H9 (cell line): Measurements from ENCODE around the gene EFCAB6. TPM values are rescaled to one million over a fixed set of nuclear protein-coding genes. Genes with fewer than 3 reads are reported as not detected.

ENCODE experiments used
- DNase-seq: peaks from one replicate; pipeline ENCODE4 v3.0.0-alpha.2; 2017
- H2AFZ ChIP-seq: one replicate; pipeline ENCODE4 v1.6.1; 2013; ENCODE audit warnings: mild to moderate bottlenecking, low read length, control low read depth, moderate library complexity
- H2AK5ac ChIP-seq: 2 replicates; pipeline ENCODE4 v1.6.1; 2013; ENCODE audit warnings: low read length, control low read depth, mixed read lengths; ENCODE audit not compliant: insufficient read length
- H2BK120ac ChIP-seq: one replicate; pipeline ENCODE4 v1.6.1; 2013; ENCODE audit warnings: low read depth, mild to moderate bottlenecking, low read length, control low read depth, inconsistent platforms; ENCODE audit not compliant: poor library complexity, severe bottlenecking
- H2BK12ac ChIP-seq: 2 replicates; pipeline ENCODE4 v1.6.1; 2013; ENCODE audit warnings: low read length, control low read depth, mixed read lengths, low read depth; ENCODE audit not compliant: insufficient read length
- H2BK15ac ChIP-seq: 2 replicates; pipeline ENCODE4 v1.6.1; 2013; ENCODE audit warnings: low read depth, low read length, control low read depth
- H2BK20ac ChIP-seq: one replicate; pipeline ENCODE4 v1.6.1; 2013; ENCODE audit warnings: low read depth, mild to moderate bottlenecking, low read length, control low read depth, inconsistent platforms; ENCODE audit not compliant: poor library complexity, severe bottlenecking
- H2BK5ac ChIP-seq: 2 replicates; pipeline ENCODE4 v1.6.1; 2013; ENCODE audit warnings: low read length, control low read depth, mixed read lengths; ENCODE audit not compliant: insufficient read length
- H3K14ac ChIP-seq: 2 replicates; pipeline ENCODE4 v1.6.1; 2013; ENCODE audit warnings: low read length, control low read depth; ENCODE audit not compliant: insufficient read depth
- H3K18ac ChIP-seq: 2 replicates; pipeline ENCODE4 v1.6.1; 2013; ENCODE audit warnings: low read depth, mild to moderate bottlenecking, mixed read lengths, low read length, control low read depth; ENCODE audit not compliant: insufficient read length
- H3K23ac ChIP-seq: 2 replicates; pipeline ENCODE4 v1.6.1; 2013; ENCODE audit warnings: low read length, control low read depth, mixed read lengths, low read depth; ENCODE audit not compliant: insufficient read length
- H3K23me2 ChIP-seq: 2 replicates; pipeline ENCODE4 v1.6.1; 2013; ENCODE audit warnings: low read depth, mild to moderate bottlenecking, mixed read lengths, low read length, control low read depth; ENCODE audit not compliant: insufficient read length, poor library complexity, severe bottlenecking
- H3K27ac ChIP-seq: 2 replicates; pipeline ENCODE4 v1.5.1; 2013; ENCODE audit warnings: low read length, control low read depth, mixed read lengths, low read depth; ENCODE audit not compliant: insufficient read length
- H3K27me3 ChIP-seq: 2 replicates; pipeline ENCODE4 v1.6.1; 2013; ENCODE audit warnings: low read length, control low read depth, inconsistent platforms; ENCODE audit not compliant: insufficient read depth
- H3K4ac ChIP-seq: 2 replicates; pipeline ENCODE4 v1.6.1; 2013; ENCODE audit warnings: low read depth, mild to moderate bottlenecking, control low read depth, inconsistent platforms, low read length, moderate library complexity
- H3K4me1 ChIP-seq: 2 replicates; pipeline ENCODE4 v1.6.1; 2013; ENCODE audit warnings: low read length, control low read depth, inconsistent platforms; ENCODE audit not compliant: insufficient read depth
- H3K4me2 ChIP-seq: 2 replicates; pipeline ENCODE4 v1.6.1; 2013; ENCODE audit warnings: low read length, control low read depth, mixed read lengths; ENCODE audit not compliant: insufficient read length, insufficient read depth
- H3K56ac ChIP-seq: 2 replicates; pipeline ENCODE4 v1.6.1; 2013; ENCODE audit warnings: low read depth, mild to moderate bottlenecking, mixed read lengths, low read length, control low read depth; ENCODE audit not compliant: insufficient read length
- H3K79me1 ChIP-seq: 2 replicates; pipeline ENCODE4 v1.6.1; 2013; ENCODE audit warnings: low read depth, mild to moderate bottlenecking, moderate library complexity, low read length, control low read depth, inconsistent platforms; ENCODE audit not compliant: insufficient read depth, poor library complexity, severe bottlenecking
- H3K79me2 ChIP-seq: 2 replicates; pipeline ENCODE4 v1.6.1; 2013; ENCODE audit warnings: low read length, control low read depth, inconsistent platforms; ENCODE audit not compliant: insufficient read depth
- H3K9ac ChIP-seq: 2 replicates; pipeline ENCODE4 v1.6.1; 2013; ENCODE audit warnings: low read length, control low read depth, mixed read lengths; ENCODE audit not compliant: insufficient read length; ENCODE audit errors: extremely low read depth
- H3K9me3 ChIP-seq: one replicate; pipeline ENCODE4 v1.6.1; 2013; ENCODE audit warnings: low read depth, low read length, inconsistent platforms; ENCODE audit not compliant: control insufficient read depth
- H3T11ph ChIP-seq: one replicate; pipeline ENCODE4 v1.6.1; 2013; ENCODE audit warnings: mild to moderate bottlenecking, low read length, control low read depth, inconsistent platforms
- H4K20me1 ChIP-seq: one replicate; pipeline ENCODE4 v1.6.1; 2013; ENCODE audit not compliant: control insufficient read depth, insufficient read length, insufficient read depth
- H4K5ac ChIP-seq: 2 replicates; pipeline ENCODE4 v1.6.1; 2013; ENCODE audit warnings: low read depth, mild to moderate bottlenecking, mixed read lengths, low read length, control low read depth; ENCODE audit not compliant: insufficient read length
- H4K8ac ChIP-seq: replicated peaks from 2 replicates; pipeline ENCODE4 v1.6.1; 2013; ENCODE audit warnings: low read length, control low read depth, mixed read lengths, low read depth; ENCODE audit not compliant: insufficient read length
- H4K91ac ChIP-seq: 2 replicates; pipeline ENCODE4 v1.6.1; 2013; ENCODE audit warnings: low read depth, mild to moderate bottlenecking, moderate library complexity, mixed read lengths, low read length, control low read depth; ENCODE audit not compliant: insufficient read length
- H3K27ac Mint-ChIP-seq, 3 experiments: 2 replicates in 2 of 3; 3 replicates in 1 of 3; pipeline ENCODE4 v1.8.0; 2020 to 2021; ENCODE audit warnings: mixed read lengths in 3 of 3, mild to moderate bottlenecking in 1 of 3, moderate library complexity in 1 of 3
- H3K27me3 Mint-ChIP-seq: 2 replicates; pipeline ENCODE4 v1.8.0; 2021; ENCODE audit warnings: low read depth, mild to moderate bottlenecking, moderate library complexity, mixed read lengths
- H3K36me3 Mint-ChIP-seq, 3 experiments: 2 replicates in 2 of 3; 3 replicates in 1 of 3; pipeline ENCODE4 v1.8.0; 2020 to 2021; ENCODE audit warnings: low read depth in 3 of 3, mixed read lengths in 3 of 3; ENCODE audit not compliant: insufficient read depth in 1 of 3
- H3K4me1 Mint-ChIP-seq, 2 experiments: 2 replicates each; pipeline ENCODE4 v1.8.0; 2020; ENCODE audit warnings: mixed read lengths in 2 of 2
- H3K4me3 Mint-ChIP-seq, 2 experiments: 2 replicates in 1 of 2; 3 replicates in 1 of 2; pipeline ENCODE4 v1.8.0; 2020 to 2021; ENCODE audit warnings: mild to moderate bottlenecking in 2 of 2, mixed read lengths in 2 of 2, moderate library complexity in 1 of 2
- H3K9me3 Mint-ChIP-seq, 2 experiments: 2 replicates in 1 of 2; 3 replicates in 1 of 2; pipeline ENCODE4 v1.8.0; 2020; ENCODE audit warnings: mild to moderate bottlenecking in 2 of 2, mixed read lengths in 2 of 2, moderate library complexity in 1 of 2
- WGBS: extraction: QIAGEN DNeasy Blood & Tissue Kit; methylation state at CpG from one replicate; pipeline ENCODE4 v1.1.7; 2013; ENCODE audit warnings: missing lambda C conversion rate, low lambda C conversion rate, mixed read lengths; ENCODE audit not compliant: insufficient read length; ENCODE audit errors: extremely low coverage; 5-methylcytosine and 5-hydroxymethylcytosine counted together
- total RNA-seq: library from RNA; stranded (reverse); gene quantifications from 2 replicates; pipeline ENCODE4 v1.2.1, GENCODE V29; 2021
- TF ChIP-seq, protein P1 (sequence below): fragments of 200-600 bp; sonication (generic); conservative IDR thresholded peaks from 3 replicates; pipeline ENCODE4 v1.8.0; 2021; ENCODE audit warnings: antibody characterized with exemption, mild to moderate bottlenecking

Gene EFCAB6
- total RNA-seq, 1 experiment from 2014 or later, result 0.31 TPM

DNA sequence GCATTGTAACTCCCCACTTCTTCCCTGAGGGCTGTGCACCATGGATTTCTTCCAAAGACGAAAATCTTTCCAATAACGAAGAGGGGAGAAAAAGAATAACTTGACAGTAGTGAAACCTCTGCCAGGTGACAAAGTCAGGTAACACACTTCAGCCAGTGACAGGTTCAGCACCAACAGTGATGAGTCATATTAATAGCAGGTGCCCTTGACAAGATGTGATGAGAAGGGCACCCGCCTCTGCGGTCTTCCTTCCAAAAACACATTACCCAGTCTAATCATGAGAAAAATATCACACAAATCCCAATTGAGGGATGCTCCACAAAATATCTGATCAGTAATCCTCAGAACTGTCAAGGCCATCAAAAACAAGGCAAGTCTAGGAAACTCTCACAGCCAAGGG is 157.8 kb downstream of the EFCAB6 start:
- no peaks in the 10 kb centered on the region for H3K27me3 ChIP-seq
- TF ChIP-seq, protein P1, sequence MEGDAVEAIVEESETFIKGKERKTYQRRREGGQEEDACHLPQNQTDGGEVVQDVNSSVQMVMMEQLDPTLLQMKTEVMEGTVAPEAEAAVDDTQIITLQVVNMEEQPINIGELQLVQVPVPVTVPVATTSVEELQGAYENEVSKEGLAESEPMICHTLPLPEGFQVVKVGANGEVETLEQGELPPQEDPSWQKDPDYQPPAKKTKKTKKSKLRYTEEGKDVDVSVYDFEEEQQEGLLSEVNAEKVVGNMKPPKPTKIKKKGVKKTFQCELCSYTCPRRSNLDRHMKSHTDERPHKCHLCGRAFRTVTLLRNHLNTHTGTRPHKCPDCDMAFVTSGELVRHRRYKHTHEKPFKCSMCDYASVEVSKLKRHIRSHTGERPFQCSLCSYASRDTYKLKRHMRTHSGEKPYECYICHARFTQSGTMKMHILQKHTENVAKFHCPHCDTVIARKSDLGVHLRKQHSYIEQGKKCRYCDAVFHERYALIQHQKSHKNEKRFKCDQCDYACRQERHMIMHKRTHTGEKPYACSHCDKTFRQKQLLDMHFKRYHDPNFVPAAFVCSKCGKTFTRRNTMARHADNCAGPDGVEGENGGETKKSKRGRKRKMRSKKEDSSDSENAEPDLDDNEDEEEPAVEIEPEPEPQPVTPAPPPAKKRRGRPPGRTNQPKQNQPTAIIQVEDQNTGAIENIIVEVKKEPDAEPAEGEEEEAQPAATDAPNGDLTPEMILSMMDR, result no peak
- no peak overlapping the region for H3K56ac ChIP-seq
- no peak overlapping the region for H3K23ac ChIP-seq
- H4K20me1 ChIP-seq, result no peaks in the 10 kb centered on the region
- H3K36me3 Mint-ChIP-seq, result peaks cover 6 to 28% (median 14%) of the 10 kb centered on the region in 3 experiments; a peak in 6 of 7 replicates
- no peak overlapping the region for H2BK5ac ChIP-seq
- no peak overlapping the region for H2BK12ac ChIP-seq
- H3K4me1 ChIP-seq, result no peaks in the 10 kb centered on the region; the same call in 1 of the 2 replicates
- no peak overlapping the region for H3K4me2 ChIP-seq
- H4K8ac ChIP-seq, result no peak overlapping the region
- no peaks in the 10 kb centered on the region for H3K79me2 ChIP-seq
- H2AFZ ChIP-seq, result no peak overlapping the region
- no peak overlapping the region for H2BK120ac ChIP-seq
- DNase-seq, result no peak
- peaks cover 2% of the 10 kb centered on the region; the same call in 1 of the 2 replicates for H3K27me3 Mint-ChIP-seq
- H3K14ac ChIP-seq, result no peak overlapping the region
- no peak overlapping the region for H4K5ac ChIP-seq
- no peaks in the 10 kb centered on the region for H3K79me1 ChIP-seq
- no peak overlapping the region for H3K9ac ChIP-seq
- H3K4ac ChIP-seq, result no peak overlapping the region
- H2AK5ac ChIP-seq, result no peak overlapping the region
- no peak overlapping the region for H3K27ac ChIP-seq
- H3K18ac ChIP-seq, result no peak overlapping the region
- peaks cover 10 to 12% of the 10 kb centered on the region in 2 experiments for H3K4me1 Mint-ChIP-seq
- H3K9me3 Mint-ChIP-seq, result peaks cover 21 to 23% of the 10 kb centered on the region in 2 experiments
- H4K91ac ChIP-seq, result no peak overlapping the region
- H2BK15ac ChIP-seq, result no peak overlapping the region
- peaks cover 7% of the 10 kb centered on the region for H3K9me3 ChIP-seq
- H2BK20ac ChIP-seq, result no peak overlapping the region
- H3K4me3 Mint-ChIP-seq, result no peak overlapping the region
- no peak overlapping the region for H3K27ac Mint-ChIP-seq
- no peaks in the 10 kb centered on the region for H3K23me2 ChIP-seq
- H3T11ph ChIP-seq, result no peak overlapping the region
- WGBS, result no CpG with 5 or more reads among the region's 4 CpGs
